ENCODE data around the gene TAPBPL.
"Not testable (repeated sequence)": the region's sequence is repeated elsewhere in the genome, so short reads cannot be mapped to it uniquely, and the experiment has no call there.

Gene TAPBPL, protein sequence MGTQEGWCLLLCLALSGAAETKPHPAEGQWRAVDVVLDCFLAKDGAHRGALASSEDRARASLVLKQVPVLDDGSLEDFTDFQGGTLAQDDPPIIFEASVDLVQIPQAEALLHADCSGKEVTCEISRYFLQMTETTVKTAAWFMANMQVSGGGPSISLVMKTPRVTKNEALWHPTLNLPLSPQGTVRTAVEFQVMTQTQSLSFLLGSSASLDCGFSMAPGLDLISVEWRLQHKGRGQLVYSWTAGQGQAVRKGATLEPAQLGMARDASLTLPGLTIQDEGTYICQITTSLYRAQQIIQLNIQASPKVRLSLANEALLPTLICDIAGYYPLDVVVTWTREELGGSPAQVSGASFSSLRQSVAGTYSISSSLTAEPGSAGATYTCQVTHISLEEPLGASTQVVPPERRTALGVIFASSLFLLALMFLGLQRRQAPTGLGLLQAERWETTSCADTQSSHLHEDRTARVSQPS

DNA sequence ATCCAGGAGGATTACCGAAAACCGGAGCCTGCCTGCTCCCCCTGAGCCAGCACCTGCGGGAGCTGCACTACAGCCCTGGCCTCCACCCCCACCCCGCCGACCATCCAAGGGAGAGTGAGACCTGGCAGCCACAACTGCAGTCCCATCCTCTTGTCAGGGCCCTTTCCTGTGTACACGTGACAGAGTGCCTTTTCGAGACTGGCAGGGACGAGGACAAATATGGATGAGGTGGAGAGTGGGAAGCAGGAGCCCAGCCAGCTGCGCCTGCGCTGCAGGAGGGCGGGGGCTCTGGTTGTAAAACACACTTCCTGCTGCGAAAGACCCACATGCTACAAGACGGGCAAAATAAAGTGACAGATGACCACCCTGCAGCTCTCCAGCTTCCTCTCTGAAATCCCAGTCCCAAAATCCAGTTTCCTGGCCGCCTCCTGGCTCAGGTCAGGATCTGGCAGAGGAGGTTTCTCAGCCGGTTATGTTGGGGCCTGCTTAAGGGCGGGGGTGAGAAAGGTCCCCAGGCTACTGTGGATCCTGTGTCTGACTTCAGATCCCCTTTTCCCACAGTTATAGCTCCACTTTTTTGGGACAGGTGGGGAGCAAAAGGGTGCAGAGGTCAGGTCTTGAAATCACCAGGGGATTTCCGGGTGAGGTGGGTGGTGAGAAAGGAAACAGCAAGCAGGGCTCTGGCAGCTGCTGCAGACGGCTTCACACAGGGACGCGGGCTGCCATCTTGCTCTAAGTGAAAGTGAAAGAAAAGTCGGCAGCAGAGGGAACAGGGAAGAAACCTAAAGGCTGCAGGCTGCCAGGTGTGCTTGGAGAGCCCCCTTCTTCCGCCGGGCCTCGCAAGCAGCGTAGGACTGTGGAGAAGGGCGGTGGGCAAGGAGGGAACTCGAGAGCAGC is at the start of gene TAPBPL:
Gene TAPBPL, plus strand, starts transcription at position 695 of the 897 bp plus-strand sequence. CDS start 207 bp downstream, outside the sequence.
- peak; percentile 22 for DNase-seq

DNA sequence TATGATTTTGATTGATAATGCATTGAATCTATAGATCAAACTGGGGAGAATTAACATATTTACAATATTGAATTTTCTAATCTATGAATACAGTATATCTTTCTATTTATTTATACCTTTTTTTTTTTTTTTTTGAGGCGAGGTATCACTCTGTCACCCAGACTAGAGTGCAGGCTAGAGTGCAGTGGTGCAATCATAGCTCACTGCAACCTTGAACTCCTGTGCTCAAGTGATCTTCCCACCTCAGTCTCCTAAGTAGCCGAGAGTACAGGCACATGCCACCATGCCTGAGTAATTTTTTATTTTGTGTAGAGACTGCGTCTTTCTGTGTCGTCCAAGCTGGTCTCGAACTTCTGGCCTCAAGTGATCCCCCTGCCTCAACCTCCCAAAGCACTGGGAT is 47.5 kb upstream of the TAPBPL start:
- DNase-seq, result no peak

DNA sequence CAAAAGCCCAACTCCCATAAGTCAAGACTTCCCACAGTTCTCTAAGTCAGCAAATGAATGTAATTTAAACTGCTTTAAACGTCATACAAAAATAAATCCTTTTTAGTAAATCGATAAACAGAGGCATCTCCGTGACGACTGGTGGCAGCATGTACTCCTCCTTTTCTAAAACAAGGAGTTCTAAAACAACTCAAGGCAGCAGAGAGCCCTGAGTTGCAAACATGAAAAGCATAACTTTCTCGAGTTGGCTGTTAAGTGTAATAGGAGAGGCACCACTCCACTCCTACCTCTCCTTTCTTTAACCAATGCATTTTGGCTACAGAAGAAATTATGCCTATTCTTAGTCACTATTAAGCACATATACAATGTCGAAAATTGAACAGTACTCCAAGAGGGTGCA is 45.9 kb upstream of the TAPBPL start:
- no peak for DNase-seq

DNA sequence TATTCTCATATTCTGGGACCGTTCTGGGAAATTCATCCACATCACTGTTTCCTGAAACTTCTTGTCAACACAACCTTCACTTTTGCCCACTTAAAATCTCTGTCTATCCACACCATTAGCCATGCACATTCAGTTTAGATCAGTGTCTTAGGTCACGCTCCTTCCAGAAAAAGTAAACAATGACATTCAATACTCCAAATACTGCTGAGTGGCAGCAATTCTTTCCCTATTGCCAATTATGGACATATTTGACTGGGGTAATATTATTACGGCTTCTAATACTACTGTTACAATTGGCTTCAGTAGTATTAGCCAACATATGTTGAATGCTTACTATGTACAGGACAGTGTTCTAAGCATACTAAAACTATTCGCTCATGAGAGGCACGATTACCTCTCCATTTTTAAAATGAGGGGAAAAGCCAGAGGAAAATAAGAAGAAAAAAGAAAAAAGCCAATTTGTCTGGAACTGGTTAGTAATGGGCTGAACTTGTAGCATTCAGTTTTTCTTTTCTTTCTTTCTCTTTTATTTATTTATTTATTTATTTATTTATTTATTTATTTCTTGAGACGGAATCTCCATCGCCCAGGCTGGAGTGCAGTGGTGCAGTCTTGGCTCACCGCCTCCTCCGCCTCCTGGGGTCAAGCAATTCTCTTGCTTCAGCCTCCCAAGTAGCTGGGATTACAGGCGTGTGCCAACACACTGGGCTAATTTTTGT is 44.4 kb upstream of the TAPBPL start:
- no peak for DNase-seq

DNA sequence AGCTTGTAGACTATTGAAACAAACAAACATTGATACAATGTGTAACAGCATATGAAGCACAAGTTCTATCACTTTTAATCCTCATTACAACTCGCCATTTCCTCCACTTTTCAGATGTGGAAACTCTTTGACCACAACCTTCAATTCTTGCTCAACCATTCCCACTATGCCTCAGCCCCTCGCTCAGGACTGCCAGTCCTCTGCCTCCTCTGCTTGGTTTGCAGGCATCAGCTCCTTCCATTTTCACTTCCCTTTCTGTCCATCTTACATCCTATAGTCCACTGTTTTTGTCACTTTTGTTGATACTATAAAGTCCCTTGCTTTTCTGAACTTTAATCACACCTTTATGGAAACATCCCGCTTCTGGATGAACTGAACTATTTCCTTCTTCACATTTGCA is 35.2 kb upstream of the TAPBPL start:
- DNase-seq, result no peak

DNA sequence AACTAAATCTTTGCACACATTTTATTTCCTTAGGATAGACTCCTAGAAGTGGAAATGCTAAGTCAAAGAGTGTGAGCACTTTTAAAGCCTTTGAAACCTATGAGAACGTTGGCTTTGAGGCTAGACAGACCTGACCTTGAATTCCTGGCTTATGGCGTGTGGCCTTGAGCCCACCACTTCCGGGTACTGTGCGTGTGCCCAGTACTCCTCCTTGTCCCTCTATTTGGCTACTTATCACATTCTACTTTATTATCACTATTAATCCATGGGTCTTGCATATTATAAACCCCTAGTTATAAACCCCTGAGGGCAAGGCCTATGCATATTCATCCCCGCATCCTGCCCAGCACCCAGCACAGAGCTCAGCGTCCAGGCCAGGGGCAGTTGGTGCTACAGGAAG is 33.0 kb upstream of the TAPBPL start:
- DNase-seq, result no peak

DNA sequence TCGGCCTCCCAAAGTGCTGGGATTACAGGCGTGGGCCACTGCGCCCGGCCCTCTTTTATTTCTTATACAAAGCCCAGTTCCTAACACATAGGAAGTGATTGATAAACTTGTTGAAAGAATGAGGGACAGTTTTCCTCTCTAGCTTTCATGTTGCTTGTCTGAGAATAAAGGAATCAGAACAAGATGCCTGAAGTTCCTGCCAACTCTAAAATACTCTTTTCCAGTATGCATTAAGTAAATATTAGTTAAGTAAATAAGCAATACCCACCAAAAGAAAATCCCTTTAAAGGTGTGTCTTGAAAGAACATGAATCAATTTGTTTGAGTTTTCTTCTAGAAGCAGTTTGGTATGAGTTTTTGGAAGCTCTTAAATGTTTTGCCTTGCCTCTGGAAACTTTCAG is 31.5 kb upstream of the TAPBPL start:
- no peak for DNase-seq

DNA sequence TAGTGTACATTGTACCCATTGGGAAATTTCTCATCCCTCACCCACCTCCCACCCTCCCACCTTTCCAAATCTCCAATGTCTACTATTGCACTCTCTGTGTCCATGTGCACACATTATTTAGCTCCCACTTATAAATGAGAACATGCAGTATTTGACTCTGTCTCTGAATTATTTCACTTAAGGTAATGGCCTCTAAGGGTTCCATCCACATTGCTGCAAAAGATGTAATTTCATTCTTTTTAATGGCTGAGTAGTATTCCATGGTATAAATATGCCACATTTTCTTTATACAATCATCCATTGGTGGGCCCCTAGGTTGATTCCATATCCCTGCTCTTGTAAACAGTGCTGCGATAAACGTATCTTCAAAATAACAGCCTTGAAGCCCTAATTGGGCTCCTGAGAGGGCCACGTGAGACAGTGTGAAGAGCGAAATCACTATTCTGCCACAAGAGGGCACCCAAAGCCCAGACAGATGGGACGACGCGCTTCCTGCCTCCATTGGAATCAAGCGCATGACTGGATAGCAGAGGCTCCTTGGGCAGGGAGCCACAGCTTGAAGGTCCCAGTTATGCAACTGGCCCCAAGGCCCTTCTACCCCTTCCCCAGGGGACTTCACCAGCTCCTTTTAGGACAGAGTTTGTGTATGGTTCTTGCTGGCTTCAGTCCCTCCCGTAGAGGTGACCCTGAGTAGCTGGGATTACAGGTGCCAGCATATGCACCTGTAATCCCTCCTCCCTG is 28.4 kb upstream of the TAPBPL start:
- DNase-seq, result peak; percentile 92

DNA sequence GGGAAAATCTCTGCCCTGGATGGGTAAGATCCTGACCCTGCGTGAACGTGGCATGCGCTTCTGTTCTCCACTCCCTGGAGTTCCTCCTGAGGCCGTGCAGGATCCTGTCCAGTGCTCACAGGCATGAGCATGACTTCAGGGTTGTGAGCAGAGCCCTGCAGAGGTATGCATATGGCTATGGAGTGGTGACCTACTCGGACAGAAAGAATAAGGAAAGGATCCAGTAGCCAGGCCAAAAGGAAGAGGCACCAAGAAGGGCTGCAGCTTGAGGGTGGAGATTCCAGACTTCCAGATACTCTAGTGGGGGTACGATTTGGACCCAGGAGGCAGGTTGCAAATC is 27.9 kb upstream of the TAPBPL start:
- no peak for DNase-seq

DNA sequence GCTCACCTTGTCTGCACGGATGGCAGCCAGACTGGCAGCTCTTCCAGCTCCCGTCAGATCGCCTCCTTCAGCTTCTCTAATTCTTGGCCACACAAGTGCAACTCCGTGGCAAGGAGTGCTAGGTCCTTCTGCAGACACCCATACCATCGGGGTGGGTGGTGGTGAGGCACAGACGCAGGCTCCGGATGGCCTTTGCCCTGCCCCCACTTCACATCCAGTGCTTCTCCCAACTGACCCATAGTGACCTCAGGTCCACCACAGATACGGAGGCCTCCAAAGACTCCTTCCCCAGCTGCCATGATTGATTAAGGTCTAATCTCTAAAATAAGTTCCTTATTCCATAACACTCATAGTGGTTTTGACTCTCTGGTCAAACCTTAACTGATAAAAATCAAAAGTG is 27.0 kb upstream of the TAPBPL start:
- no peak for DNase-seq

DNA sequence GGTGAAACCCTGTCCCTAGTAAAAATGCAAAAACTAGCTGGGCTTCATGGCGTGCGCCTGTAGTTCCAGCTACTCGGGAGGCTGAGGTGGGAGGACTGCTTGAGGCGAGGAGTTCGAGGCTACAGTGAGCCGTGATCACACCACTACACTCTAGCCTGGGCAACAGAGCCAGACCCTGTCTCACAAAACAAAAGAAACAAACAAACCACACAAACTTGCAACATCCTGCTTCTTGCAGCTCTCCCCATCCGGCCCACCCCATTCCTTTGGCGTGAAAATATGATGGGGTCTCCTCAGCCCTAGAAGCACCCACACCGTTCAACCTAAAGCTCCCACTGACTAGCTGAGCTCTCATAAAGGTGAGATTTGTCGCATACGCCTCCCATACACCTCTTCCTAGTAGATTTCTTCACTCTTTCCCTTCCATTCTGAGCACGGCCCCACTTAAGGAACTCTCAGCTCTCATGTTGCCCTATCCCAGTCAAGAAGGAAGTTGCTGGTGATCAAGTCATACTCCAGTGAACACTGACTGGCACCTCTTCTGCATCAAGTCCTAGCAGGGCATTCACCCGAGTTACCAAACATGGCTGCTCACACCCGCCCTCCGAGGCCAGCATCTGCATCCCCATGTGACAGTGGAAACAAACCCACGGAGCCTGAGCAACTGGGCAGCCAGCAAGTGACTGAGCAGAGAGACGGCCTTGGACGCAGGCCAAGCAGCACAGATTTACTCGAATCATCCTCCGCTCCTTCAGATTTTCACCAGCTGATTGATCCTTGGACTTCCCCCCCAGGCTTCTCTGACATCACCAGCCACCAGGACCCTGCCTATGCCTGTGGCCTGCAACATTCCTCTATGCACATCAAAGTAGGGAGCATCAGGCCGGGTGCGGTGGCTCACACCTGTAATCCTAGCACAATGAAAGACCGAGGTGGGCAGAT is 26.0 kb upstream of the TAPBPL start:
- no peak for DNase-seq

DNA sequence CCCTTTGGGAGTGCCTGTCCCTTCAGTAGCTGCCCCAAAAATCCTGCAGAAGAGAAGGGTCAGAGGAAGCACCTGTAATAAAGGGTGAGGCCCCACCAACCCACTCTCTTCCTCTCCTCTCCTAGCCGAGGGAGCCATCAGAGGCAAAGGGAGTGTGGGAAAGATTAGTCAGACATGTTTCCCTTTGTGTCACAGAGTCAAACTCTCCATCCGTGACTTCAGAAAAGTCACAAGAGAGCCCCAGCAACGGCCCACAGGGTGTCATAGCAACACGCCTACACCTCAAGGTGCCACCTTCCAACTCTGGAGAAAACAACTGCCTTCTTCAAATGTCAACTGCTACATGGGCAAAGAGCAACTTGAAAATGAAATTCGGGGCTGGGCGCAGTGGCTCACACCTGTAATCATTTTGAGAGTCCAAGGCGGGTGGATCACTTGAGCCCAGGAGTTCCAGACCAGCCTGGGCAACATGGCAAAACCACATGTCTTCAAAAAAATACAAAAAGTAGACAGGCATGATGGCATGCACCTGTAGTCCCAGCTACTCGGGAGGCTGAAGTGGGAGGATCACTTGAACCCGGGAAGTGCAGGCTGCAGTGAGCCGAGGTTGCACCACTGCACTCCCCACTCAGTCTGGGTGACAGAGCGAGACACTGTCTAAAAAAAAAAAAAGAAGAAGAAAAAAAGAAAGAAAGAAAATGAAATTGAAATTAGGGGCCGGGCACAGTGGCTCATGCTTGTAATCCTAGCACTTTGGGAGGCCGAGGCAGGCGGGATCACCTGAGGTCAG is 24.8 kb upstream of the TAPBPL start:
- no peak for DNase-seq

DNA sequence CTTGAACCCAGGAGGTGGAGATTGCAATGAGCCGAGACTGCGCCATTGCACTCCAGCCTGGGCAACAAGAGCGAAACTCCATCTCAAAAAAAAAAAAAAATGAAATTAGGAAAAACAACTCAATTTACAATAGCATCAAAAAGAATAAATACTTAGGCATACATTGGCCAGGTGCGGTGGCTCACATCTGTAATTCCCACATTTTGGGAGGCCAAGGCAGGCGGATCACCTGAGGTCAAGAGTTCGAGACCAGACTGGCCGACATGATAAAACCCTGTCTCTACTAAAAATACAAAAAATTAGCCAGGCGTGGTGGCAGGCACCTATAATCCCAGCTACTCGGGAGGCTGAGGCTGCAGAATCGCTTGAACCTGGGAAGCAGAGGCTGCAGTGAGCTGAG is 24.0 kb upstream of the TAPBPL start:
- not testable (repeated sequence) for DNase-seq

DNA sequence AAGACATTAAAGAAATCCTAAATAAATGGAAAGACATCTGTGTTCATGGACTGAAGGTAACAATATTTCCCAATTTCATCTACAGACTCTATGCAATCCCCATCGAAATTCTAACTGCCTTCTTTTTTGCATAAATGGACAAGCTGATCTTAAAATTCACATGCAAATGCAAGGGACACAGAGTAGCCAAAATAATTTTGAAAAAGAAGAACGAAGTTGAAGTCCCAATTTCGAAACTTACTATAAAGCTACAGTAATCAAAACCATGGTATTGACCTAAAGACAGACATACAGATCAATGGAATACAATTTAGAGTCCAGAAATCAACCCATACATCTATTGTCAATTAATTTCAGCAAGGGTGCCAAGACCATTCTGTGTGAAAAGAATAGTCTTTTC is 23.5 kb upstream of the TAPBPL start:
- no peak for DNase-seq

DNA sequence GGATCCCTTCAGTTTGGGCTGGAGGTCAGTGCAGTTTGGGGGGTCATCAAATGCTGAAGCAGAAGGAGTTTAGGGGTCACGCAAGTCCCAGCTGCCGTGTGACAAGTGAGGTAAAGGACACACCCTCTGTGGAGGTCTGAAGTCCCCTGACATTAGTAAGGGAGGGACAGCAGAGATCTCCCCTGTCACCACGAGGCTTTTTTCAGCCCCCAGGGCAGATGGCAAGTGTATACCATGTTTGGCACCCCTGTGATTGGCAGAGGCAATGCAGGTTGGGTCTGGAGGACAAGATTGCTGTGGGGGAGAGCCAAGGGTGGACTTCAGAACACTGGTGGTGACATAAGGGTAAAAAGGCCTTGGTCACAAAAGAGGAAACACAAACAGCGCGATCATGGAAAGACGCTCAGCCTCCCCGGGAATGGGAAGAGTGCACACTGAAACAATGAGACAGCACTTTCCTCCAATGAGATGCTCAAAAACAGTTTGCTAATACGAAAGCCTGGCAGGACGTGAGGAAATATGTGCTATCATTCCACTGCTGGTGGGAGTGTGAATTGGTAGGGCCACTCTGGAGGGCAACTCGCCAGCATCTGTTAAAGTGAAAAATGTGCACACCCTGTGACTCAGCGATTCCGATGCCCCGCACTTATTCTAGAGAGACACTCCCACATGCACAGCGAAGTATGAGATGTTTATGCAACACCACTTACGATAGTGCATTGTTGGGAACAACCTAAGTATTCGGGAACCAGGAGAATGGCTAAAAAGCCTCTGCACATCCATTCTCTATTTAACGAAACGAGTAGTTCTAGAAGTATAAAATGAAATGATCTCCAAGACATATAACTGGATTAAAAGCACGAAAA is 21.5 kb upstream of the TAPBPL start:
- peak; percentile 62 for DNase-seq

DNA sequence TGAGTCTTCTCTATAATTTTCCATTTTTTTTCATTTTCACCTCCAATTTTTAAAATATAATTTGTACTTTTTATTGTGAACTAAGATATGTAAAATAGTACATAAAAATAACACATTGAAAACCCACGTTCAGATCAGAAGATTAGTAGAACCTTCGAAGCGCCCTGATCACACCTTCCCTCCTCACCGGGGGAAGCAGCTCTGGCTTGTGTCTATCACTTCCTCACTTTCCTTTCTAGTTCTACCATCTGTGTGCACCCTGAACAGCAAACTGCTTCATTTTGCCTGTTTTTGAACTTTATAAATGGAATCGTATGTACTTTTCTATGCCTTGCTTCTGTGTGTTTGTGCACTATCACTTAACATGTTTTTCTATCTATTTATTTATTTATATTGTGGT is 18.9 kb upstream of the TAPBPL start:
- DNase-seq, result no peak

DNA sequence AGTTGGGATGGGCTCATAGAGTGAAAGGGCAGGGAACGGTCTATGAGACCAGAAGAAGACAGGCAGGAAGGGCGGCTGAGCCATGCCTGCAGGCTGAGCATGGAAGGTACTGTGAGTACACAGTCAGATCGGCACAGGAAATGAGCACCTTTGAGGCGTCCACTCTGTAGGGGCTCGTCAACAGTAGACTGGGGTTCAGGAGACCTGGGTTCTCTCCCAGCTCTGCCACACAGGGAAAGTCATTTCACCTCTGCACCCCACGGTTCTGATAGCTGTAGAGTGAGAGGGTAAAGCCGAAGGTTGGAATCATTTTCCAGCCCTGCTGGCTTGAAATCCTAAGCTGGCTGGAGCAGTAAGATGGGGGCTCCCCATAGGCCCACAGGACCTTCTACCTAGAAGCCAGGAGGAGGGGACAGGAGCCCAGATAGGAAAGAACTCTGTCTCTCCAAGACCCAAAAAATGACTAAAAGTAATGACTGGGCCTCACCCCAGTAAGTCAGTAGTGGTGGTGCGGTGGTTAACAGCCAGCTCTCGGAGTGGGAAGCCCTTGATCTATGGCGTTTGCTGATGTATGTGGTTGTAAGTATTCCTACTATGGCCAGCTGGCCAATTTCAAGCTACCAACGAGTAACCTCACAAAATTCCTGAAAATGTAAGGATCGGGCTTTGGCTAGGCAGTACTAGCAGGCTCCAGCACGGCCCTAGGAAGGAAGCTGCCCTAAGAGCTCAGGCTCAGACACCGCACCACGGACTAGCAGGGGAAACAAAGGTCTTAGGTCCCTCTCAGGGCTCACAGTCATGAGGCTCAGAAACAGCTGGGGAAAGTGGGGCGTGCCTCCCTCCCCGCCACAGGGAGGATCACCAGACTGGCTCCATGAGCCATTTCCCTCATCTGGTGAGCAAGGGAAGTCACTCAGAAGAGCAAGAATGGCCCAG is 17.4 kb upstream of the TAPBPL start:
- no peak for DNase-seq

DNA sequence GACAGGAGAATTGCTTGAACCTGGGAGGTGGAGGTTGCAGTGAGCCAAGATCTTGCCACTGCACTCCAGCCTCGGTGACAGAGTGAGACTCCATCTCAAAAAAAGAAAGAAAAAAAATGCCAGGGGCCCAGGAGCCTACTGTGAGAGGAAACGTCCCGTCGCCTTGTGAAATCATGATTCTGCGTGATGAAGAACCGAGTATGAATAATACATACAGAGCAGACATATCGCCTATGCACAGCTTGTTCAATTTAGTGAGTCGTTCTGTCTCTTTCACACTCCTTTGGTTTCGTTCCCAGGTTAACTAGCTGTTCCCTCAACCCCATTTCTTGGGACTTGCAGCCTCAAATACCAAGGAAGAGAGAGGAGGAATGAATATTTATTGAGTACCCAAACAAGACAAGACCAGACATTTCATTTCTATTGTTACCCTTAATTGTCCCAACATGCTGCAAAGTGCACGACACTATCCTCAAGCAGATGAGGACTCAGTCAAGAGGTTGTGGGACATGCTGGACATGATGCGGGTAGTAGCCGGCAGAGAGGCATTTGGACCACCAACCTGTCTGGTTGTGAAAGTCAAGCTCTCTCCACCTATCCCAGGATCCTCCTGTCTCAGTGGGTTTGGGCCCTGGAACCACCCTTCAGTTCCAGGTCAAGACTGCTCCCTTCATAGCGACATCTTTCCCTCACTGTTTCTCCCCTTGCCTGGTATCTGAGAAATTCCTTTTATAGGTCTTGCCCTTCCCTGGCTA is 15.7 kb upstream of the TAPBPL start:
- no peak for DNase-seq

Data from amniotic stem cell (primary cell).